Epithelial cell of esophagus (primary cell): ENCODE results near the gene CDC42BPA.
A peak's percentile ranks its signal among the peaks of the same experiment; 100 is the strongest.

Experiments used
- DNase-seq: peaks from one replicate; pipeline ENCODE4 v3.0.0; 2010; ENCODE audit warnings: low read depth
- H3K4me3 ChIP-seq: 2 replicates; pipeline ENCODE4 v1.5.1; 2011; ENCODE audit warnings: mild to moderate bottlenecking, low read length, control low read depth
- CTCF ChIP-seq: IDR thresholded peaks from 2 replicates; pipeline ENCODE4 v1.5.1; 2011; ENCODE audit warnings: low read depth, mild to moderate bottlenecking, low read length, control low read depth, inconsistent platforms; ENCODE audit not compliant: insufficient read depth; ENCODE audit errors: missing control alignments

CDC42BPA gene

DNA sequence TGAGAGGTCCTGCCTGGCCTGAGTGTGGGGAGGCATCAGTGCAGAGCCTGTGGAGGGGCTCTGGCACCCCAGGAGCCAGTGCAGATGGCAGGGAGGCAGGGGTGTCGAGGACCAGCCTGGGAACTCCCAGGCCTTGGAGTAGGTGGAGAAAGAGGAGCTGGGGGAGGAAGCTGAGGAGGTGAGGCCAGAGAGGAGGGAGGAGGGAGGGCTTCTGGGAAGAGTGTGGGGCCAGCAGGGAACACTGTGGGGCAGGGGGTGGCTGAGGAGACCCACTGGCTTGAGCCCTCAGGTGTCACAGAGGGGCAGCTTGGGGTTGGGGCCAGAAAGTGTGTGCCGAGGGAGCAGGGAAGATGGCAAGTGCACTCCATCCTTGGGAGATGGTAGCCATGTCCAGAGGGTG, 374.4 kb downstream of the CDC42BPA start:
- no peak overlapping the region for H3K4me3 ChIP-seq
- no peak for DNase-seq
- TF ChIP-seq CTCF: no peak

- no peak for TF ChIP-seq CTCF
- DNase-seq: no peak
- H3K4me3 ChIP-seq: no peak overlapping the region
These were observed 375.1 kb downstream of the CDC42BPA start for GRCh38 chr1:226943156-226943555.

GRCh38 chr1:226942392-226942791, 375.9 kb downstream of the CDC42BPA start:
- DNase-seq: no peak
- no peak overlapping the region for H3K4me3 ChIP-seq
- TF ChIP-seq CTCF: no peak

- DNase-seq: no peak
- no peak for TF ChIP-seq CTCF
- H3K4me3 ChIP-seq: peak overlapping the region; percentile 89
These were observed 377.6 kb downstream of the CDC42BPA start for GRCh38 chr1:226940806-226941067.

GRCh38 chr1:226940029-226940805, 378.1 kb downstream of the CDC42BPA start, which contains the start of gene COQ8A:
Gene COQ8A (plus strand): TSS chr1:226940294. CDS start chr1:226961386, 21,092 bp downstream.
- no peak for TF ChIP-seq CTCF
- DNase-seq: peak; percentile 100
- peak within 1 kb of the TSS; percentile 89 for H3K4me3 ChIP-seq
